ENCODE data around the gene ZFHX3. TPM values are rescaled to one million over a fixed set of nuclear protein-coding genes. Genes with fewer than 3 reads are reported as not detected.

The ZFHX3 gene
- total RNA-seq, 1 experiment from 2014 or later, result 13.6 TPM

GRCh38 chr16:72977127-72977526 lies 70.8 kb downstream of the ZFHX3 start:
- Mint-ChIP-seq H3K4me3 (ENCODE audit: low read depth, unreplicated experiment) (no peak overlapping the region), H3K4me1 (ENCODE audit: low read depth, unreplicated experiment) (no peaks in the 10 kb centered on the region), H3K36me3 (ENCODE audit: insufficient read depth, unreplicated experiment) (no peaks in the 10 kb centered on the region), H3K27me3 (ENCODE audit: unreplicated experiment) (no peaks in the 10 kb centered on the region), H3K9me3 (ENCODE audit: low read depth, unreplicated experiment) (no peaks in the 10 kb centered on the region), H3K27ac (ENCODE audit: unreplicated experiment) (no peak overlapping the region)
- no peak for DNase-seq
- intact Hi-C loops (cut with micrococcal nuclease; ENCODE audit: unreplicated experiment), result no loop called here
- CTCF ChIA-PET, result no interaction called here
- BruUV-seq (replicated peaks), result no TSS peak
- TF ChIP-seq, protein P1, sequence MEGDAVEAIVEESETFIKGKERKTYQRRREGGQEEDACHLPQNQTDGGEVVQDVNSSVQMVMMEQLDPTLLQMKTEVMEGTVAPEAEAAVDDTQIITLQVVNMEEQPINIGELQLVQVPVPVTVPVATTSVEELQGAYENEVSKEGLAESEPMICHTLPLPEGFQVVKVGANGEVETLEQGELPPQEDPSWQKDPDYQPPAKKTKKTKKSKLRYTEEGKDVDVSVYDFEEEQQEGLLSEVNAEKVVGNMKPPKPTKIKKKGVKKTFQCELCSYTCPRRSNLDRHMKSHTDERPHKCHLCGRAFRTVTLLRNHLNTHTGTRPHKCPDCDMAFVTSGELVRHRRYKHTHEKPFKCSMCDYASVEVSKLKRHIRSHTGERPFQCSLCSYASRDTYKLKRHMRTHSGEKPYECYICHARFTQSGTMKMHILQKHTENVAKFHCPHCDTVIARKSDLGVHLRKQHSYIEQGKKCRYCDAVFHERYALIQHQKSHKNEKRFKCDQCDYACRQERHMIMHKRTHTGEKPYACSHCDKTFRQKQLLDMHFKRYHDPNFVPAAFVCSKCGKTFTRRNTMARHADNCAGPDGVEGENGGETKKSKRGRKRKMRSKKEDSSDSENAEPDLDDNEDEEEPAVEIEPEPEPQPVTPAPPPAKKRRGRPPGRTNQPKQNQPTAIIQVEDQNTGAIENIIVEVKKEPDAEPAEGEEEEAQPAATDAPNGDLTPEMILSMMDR (IDR thresholded peaks at IDR 0.05; ENCODE audit: unreplicated experiment), result no peak

DNA sequence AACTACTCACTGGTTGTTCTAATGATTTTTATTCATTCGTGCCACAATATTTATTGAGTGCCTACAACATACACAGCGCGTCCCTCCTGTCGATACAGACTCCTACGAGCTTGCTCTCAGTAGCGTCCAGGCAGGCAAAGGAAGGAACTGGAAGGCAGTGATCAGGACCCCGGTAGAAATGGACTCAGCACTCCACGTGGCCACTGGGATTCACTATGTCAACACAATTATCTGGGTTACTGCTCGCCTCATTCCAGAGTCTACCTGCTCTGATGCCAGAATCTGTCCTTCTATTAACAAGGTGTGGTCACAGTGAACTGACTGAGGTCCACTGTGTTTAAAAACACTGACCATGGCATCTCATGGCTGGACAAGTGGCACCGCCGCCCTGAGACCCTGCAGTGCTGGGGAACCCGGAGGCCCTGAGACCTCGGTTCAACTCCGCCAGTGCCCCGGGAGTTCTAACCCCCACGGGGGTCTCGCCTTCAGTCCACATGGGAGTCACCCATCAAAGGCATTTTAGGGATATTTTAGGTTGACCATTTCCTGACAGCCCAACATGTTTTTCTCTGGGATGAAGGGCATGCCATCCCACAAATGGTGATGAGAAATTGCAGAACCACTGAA lies 71.4 kb downstream of the ZFHX3 start:
- CTCF ChIA-PET, result interaction anchor here (0.6 to 1.1 kb wide), 2 partner anchors 44 to 1392 kb away, joined by 4 read pairs; no protein-coding TSS in a partner anchor
- no TSS peak for BruUV-seq (replicated peaks)
- no peaks in the 10 kb centered on the region for H3K4me1 Mint-ChIP-seq (ENCODE audit: low read depth, unreplicated experiment)
- H3K27ac Mint-ChIP-seq (ENCODE audit: unreplicated experiment), result no peak overlapping the region
- H3K4me3 Mint-ChIP-seq (ENCODE audit: low read depth, unreplicated experiment), result no peak overlapping the region
- no peaks in the 10 kb centered on the region for H3K36me3 Mint-ChIP-seq (ENCODE audit: insufficient read depth, unreplicated experiment)
- intact Hi-C loops (cut with micrococcal nuclease; ENCODE audit: unreplicated experiment), result no loop called here
- no peaks in the 10 kb centered on the region for H3K27me3 Mint-ChIP-seq (ENCODE audit: unreplicated experiment)
- no peaks in the 10 kb centered on the region for H3K9me3 Mint-ChIP-seq (ENCODE audit: low read depth, unreplicated experiment)
- DNase-seq, result no peak
- TF ChIP-seq, protein P1 (IDR thresholded peaks at IDR 0.05; ENCODE audit: unreplicated experiment), result no peak

GRCh38 chr16:72975809-72976437 lies 72.0 kb downstream of the ZFHX3 start:
- TF ChIP-seq, protein P1 (IDR thresholded peaks at IDR 0.05; ENCODE audit: unreplicated experiment), result no peak
- Mint-ChIP-seq H3K27ac (ENCODE audit: unreplicated experiment) (no peak overlapping the region), H3K9me3 (ENCODE audit: low read depth, unreplicated experiment) (no peaks in the 10 kb centered on the region)

DNA sequence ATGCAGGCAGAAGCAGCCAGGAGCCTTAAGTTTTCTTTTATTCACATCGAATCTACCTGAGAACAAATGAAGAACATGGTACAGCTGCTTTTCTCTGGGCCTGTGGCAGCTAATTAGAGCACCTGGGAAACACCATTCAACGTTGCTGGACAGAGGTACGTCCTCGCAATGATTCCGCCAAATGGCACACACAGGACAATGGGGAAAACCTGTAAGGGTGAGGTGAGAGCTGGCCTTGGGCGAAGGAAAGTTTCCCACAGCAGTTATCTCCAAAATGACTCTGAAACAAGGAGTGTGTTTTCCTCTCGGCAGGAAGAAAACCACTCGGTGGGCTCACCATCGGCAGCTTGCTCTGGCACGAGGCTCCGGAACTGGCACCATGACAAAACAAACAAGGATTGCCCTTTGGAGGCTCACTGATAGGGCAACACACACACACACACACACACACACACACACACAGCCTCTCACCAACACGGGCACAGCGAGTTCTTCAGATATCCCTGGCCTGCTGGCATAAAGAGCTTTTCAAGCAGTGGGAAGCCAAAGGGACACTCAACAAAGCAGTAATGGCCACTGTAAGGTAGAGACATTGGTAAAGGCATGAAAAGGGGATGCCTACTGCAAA lies 73.7 kb downstream of the ZFHX3 start:
- intact Hi-C loops (cut with micrococcal nuclease; ENCODE audit: unreplicated experiment), result no loop called here
- no peak for DNase-seq
- Mint-ChIP-seq H3K27ac (ENCODE audit: unreplicated experiment) (no peak overlapping the region), H3K4me3 (ENCODE audit: low read depth, unreplicated experiment) (no peak overlapping the region), H3K4me1 (ENCODE audit: low read depth, unreplicated experiment) (no peaks in the 10 kb centered on the region), H3K27me3 (ENCODE audit: unreplicated experiment) (no peaks in the 10 kb centered on the region), H3K36me3 (ENCODE audit: insufficient read depth, unreplicated experiment) (no peaks in the 10 kb centered on the region), H3K9me3 (ENCODE audit: low read depth, unreplicated experiment) (no peaks in the 10 kb centered on the region)
- CTCF ChIA-PET, result interaction anchor here (0.5 kb wide), 1 partner anchor 10 kb away, joined by 3 read pairs; no protein-coding TSS in a partner anchor
- BruUV-seq (replicated peaks), result no TSS peak
- TF ChIP-seq, protein P1 (IDR thresholded peaks at IDR 0.05; ENCODE audit: unreplicated experiment), result no peak

More at GRCh38 chr16:72975809-72976437, 72.0 kb downstream of the ZFHX3 start:
- no peaks in the 10 kb centered on the region for H3K27me3 Mint-ChIP-seq (ENCODE audit: unreplicated experiment)
- no TSS peak for BruUV-seq (replicated peaks)
- intact Hi-C loops (cut with micrococcal nuclease; ENCODE audit: unreplicated experiment), result no loop called here
- no peak overlapping the region for H3K4me3 Mint-ChIP-seq (ENCODE audit: low read depth, unreplicated experiment)
- CTCF ChIA-PET, result interaction anchor here (0.6 to 1.1 kb wide), 2 partner anchors 43 to 1393 kb away, joined by 4 read pairs; no protein-coding TSS in a partner anchor
- no peaks in the 10 kb centered on the region for H3K4me1 Mint-ChIP-seq (ENCODE audit: low read depth, unreplicated experiment)
- no peaks in the 10 kb centered on the region for H3K36me3 Mint-ChIP-seq (ENCODE audit: insufficient read depth, unreplicated experiment)
- no peak for DNase-seq
